HepG2 (cell line): Measurements from ENCODE around the gene ZDHHC14. TPM values are rescaled to one million over a fixed set of nuclear protein-coding genes. Genes with fewer than 3 reads are reported as not detected.
A peak's percentile ranks its signal among the peaks of the same experiment; 100 is the strongest.

Source experiments
- ATAC-seq: fragments of 200-7000 bp; cut with Tn5 transposase; 3 replicates; pipeline ENCODE4 v1.9.1; 2020; ENCODE audit warnings: mild to moderate bottlenecking, moderate library complexity
- BruUV-seq: library from RNA; stranded (reverse); fragments of 400-500 nt; replicated peaks from 2 replicates; lab custom pipeline; 2021; lab: Mats Ljungman, UMichigan
- CTCF ChIA-PET: fragments of 300-600 bp; formaldehyde crosslinking; extraction: SDS; loops from one replicate; lab custom pipeline; 2021; ENCODE audit warnings: low total read pairs, inconsistent platforms, low intra/inter-chr PET ratio; lab: Yijun Ruan, JAX
- POLR2A ChIA-PET: fragments of 350-600 bp; sonication (Branson Sonifier 250); formaldehyde crosslinking; loops from one replicate; lab custom pipeline; 2020; ENCODE audit warnings: antibody characterized with exemption, inconsistent platforms; lab: Yijun Ruan, JAX
- DNase-seq: peaks from one replicate; pipeline ENCODE4 v3.0.0-alpha.2; 2015; ENCODE audit warnings: low spot score
- FAIRE-seq: peaks from 3 replicates; lab custom pipeline; 2011; peaks lifted over from hg19 to GRCh38; lab: Jason Lieb, UNC
- H2AFZ ChIP-seq: one replicate; pipeline ENCODE4 v1.6.1; 2011; ENCODE audit warnings: low read length, inconsistent platforms
- H3K27ac ChIP-seq: fragments of 300-600 bp; 3 replicates; pipeline ENCODE4 v1.8.0; 2011; ENCODE audit warnings: mixed run types, mild to moderate bottlenecking, mixed read lengths, low read length, inconsistent platforms; ENCODE audit not compliant: insufficient read depth; ENCODE audit errors: extremely low read length
- H3K27me3 ChIP-seq, 2 experiments: fragments of 200-600 bp in 1 of 2; 2 replicates in 1 of 2; 3 replicates in 1 of 2; pipeline versions ENCODE4 v1.6.0 to v1.8.0; 2011; ENCODE audit warnings: low read length in 2 of 2, mild to moderate bottlenecking in 2 of 2, moderate library complexity in 2 of 2, inconsistent platforms in 1 of 2; ENCODE audit not compliant: insufficient read depth in 2 of 2, control insufficient read depth in 1 of 2
- H3K36me3 ChIP-seq, 2 experiments: fragments of 200-600 bp in 1 of 2; replicated peaks in 1 of 2; 2 replicates in 1 of 2; 3 replicates in 1 of 2; pipeline versions ENCODE4 v1.5.1 to v1.8.0; 2011; ENCODE audit warnings: low read length in 2 of 2, inconsistent platforms in 1 of 2; ENCODE audit not compliant: insufficient read depth in 2 of 2, control insufficient read depth in 1 of 2
- H3K4me1 ChIP-seq: 2 replicates; pipeline ENCODE4 v1.5.1; 2012; ENCODE audit warnings: low read length, inconsistent platforms; ENCODE audit not compliant: insufficient read depth
- H3K4me2 ChIP-seq: 2 replicates; pipeline ENCODE4 v1.6.0; 2011; ENCODE audit warnings: low read depth, low read length, inconsistent platforms
- H3K4me3 ChIP-seq, 3 experiments: fragments of 200-600 bp in 1 of 3; sonication (generic), shearing (Covaris generic) in 1 of 3; replicated peaks in 1 of 3; 2 replicates each; pipeline ENCODE4 v1.5.1; 2011 to 2016; ENCODE audit warnings: low read length in 3 of 3, inconsistent platforms in 2 of 3, low read depth in 2 of 3, mild to moderate bottlenecking in 2 of 3, control low read depth in 1 of 3, mixed read lengths in 1 of 3; ENCODE audit not compliant: insufficient read depth in 1 of 3
- H3K79me2 ChIP-seq: one replicate; pipeline ENCODE4 v1.6.1; 2011; ENCODE audit warnings: low read length, inconsistent platforms; ENCODE audit not compliant: insufficient read depth
- H3K9ac ChIP-seq: 2 replicates; pipeline ENCODE4 v1.6.0; 2011; ENCODE audit warnings: mild to moderate bottlenecking, low read depth, low read length, inconsistent platforms; ENCODE audit not compliant: insufficient read depth
- H3K9me3 ChIP-seq: 2 replicates; pipeline ENCODE4 v1.5.1; 2012; ENCODE audit warnings: mild to moderate bottlenecking, low read length
- H4K20me1 ChIP-seq: 2 replicates; pipeline ENCODE4 v1.6.0; 2011; ENCODE audit warnings: inconsistent platforms, mild to moderate bottlenecking, low read length, moderate library complexity; ENCODE audit not compliant: insufficient read depth
- ETV6 ChIP-seq: sonication (generic); formaldehyde crosslinking; conservative IDR thresholded peaks from 2 replicates; pipeline ENCODE4 v1.4.0; 2020; ENCODE audit warnings: missing genetic modification reagents
- FOSL2 ChIP-seq: sonication (generic); formaldehyde crosslinking; IDR thresholded peaks from 2 replicates; pipeline ENCODE4 v1.4.0; 2020; ENCODE audit warnings: missing genetic modification reagents
- FUBP1 ChIP-seq: sonication (generic); formaldehyde crosslinking; IDR thresholded peaks from 2 replicates; pipeline ENCODE4 v1.5.1; 2020; ENCODE audit warnings: missing genetic modification reagents, mild to moderate bottlenecking, borderline replicate concordance
- GMEB2 ChIP-seq: IDR thresholded peaks from 2 replicates; pipeline ENCODE4 v1.6.1; 2016; ENCODE audit warnings: missing biosample characterization, missing genetic modification reagents, low read depth
- IRF2 ChIP-seq: IDR thresholded peaks from 2 replicates; pipeline ENCODE4 v1.6.1; 2018; ENCODE audit warnings: missing genetic modification reagents, missing compliant biosample characterization
- MEF2D ChIP-seq: sonication (generic); formaldehyde crosslinking; IDR thresholded peaks from 2 replicates; pipeline ENCODE4 v1.5.1; 2020; ENCODE audit warnings: mild to moderate bottlenecking, missing genetic modification reagents
- MXI1 ChIP-seq: IDR thresholded peaks from 3 replicates; pipeline ENCODE4 v1.6.1; 2012; ENCODE audit warnings: low read depth, low read length, inconsistent platforms, borderline replicate concordance
- NFIC ChIP-seq: IDR thresholded peaks from 2 replicates; pipeline ENCODE4 v1.6.1; 2012; ENCODE audit warnings: mild to moderate bottlenecking, low read length, inconsistent platforms
- NR2F1 ChIP-seq, 2 experiments: fragments of 450-650 bp in 1 of 2; formaldehyde crosslinking in 1 of 2; IDR thresholded peaks; 2 replicates each; pipeline versions ENCODE4 v1.5.0 to v1.6.1; 2016 to 2020; ENCODE audit warnings: mild to moderate bottlenecking in 1 of 2, missing compliant biosample characterization in 1 of 2, missing genetic modification reagents in 1 of 2, moderate library complexity in 1 of 2
- PBX3 ChIP-seq: sonication (generic); formaldehyde crosslinking; IDR thresholded peaks from 2 replicates; pipeline ENCODE4 v1.8.1; 2023; ENCODE audit warnings: missing genetic modification reagents, inconsistent platforms, borderline replicate concordance
- RXRA ChIP-seq: sonication (generic); formaldehyde crosslinking; IDR thresholded peaks from 2 replicates; pipeline ENCODE4 v1.5.1; 2020; ENCODE audit warnings: missing genetic modification reagents
- RXRB ChIP-seq: IDR thresholded peaks from 2 replicates; pipeline ENCODE4 v1.6.1; 2016; ENCODE audit warnings: borderline replicate concordance, missing genetic modification reagents, missing compliant biosample characterization
- THRA ChIP-seq: sonication (generic); formaldehyde crosslinking; IDR thresholded peaks from 2 replicates; pipeline ENCODE4 v1.4.0; 2020; ENCODE audit warnings: missing genetic modification reagents, borderline replicate concordance
- ZFP37 ChIP-seq: sonication (generic); formaldehyde crosslinking; IDR thresholded peaks from 2 replicates; pipeline ENCODE4 v1.4.0; 2020; ENCODE audit warnings: missing genetic modification reagents, borderline replicate concordance
- ZFP91 ChIP-seq: sonication (generic); formaldehyde crosslinking; IDR thresholded peaks from 2 replicates; pipeline ENCODE4 v1.9.0; 2022; ENCODE audit warnings: missing genetic modification reagents, mild to moderate bottlenecking, borderline replicate concordance
- ZNF33B ChIP-seq: sonication (generic); formaldehyde crosslinking; IDR thresholded peaks from 2 replicates; pipeline ENCODE4 v1.5.1; 2020; ENCODE audit warnings: mild to moderate bottlenecking, missing genetic modification reagents
- ZNF496 ChIP-seq: sonication (generic); formaldehyde crosslinking; IDR thresholded peaks from 2 replicates; pipeline ENCODE4 v1.8.1; 2023; ENCODE audit warnings: mild to moderate bottlenecking, moderate library complexity, missing genetic modification reagents; ENCODE audit not compliant: insufficient replicate concordance
- WGBS: methylation state at CpG from one replicate; pipeline ENCODE4 v1.1.6; 2017; ENCODE audit warnings: low lambda C conversion rate; 5-methylcytosine and 5-hydroxymethylcytosine counted together
- in situ Hi-C: cut with HindIII; loops from 2 replicates; pipeline ENCODE4 v1.10.0; 2017; ENCODE audit warnings: low pct_unique_long_range_greater_than_20kb; ENCODE audit not compliant: extremely low pct_ligation_motif_present
- intact Hi-C: fragments of 100-400 bp; cut with micrococcal nuclease; formaldehyde crosslinking; loops from one replicate; pipeline ENCODE4 v1.10.0; 2022; ENCODE audit not compliant: unreplicated experiment
- polyA plus RNA-seq, 8 experiments: library from polyadenylated mRNA; depleted of rRNA in 3 of 8; stranded (reverse) in 7 of 8; unstranded in 1 of 8; fragments of >200 nt; fragmentation: Illumina TruSeq in 4 of 8; extraction: Trizol in 4 of 8; gene quantifications; 2 replicates each; pipeline versions ENCODE4 v1.2.1 to v1.2.3, GENCODE V29; 2011 to 2016; ENCODE audit warnings: low read depth in 4 of 8, missing spikeins in 1 of 8, mixed read lengths in 1 of 8; ENCODE audit not compliant: insufficient read depth in 1 of 8
- total RNA-seq, 5 experiments: library from RNA; depleted of rRNA; stranded (reverse); fragments of >200 nt; fragmentation: Illumina TruSeq; extraction: Trizol; gene quantifications; 2 replicates each; pipeline ENCODE4 v1.2.3, GENCODE V29; 2016; ENCODE audit warnings: low read depth in 1 of 5

The ZDHHC14 gene
- total and polyA plus RNA-seq, 2 of the 13 experiments (the other 11 are each of a cell fraction or from before 2014, with no cell fraction given): 3.7 to 9.5 TPM

GRCh38 chr6:157710604-157711003 lies 329.6 kb downstream of the ZDHHC14 start:
- Histone ChIP-seq H3K36me3 (no peaks in the 10 kb centered on the region), H3K27ac (no peak overlapping the region), H3K4me2 (no peak overlapping the region), H3K9me3 (no peaks in the 10 kb centered on the region), H4K20me1 (no peaks in the 10 kb centered on the region), H3K4me1 (peaks cover 17% of the 10 kb centered on the region), H3K9ac (no peak overlapping the region), H3K4me3 (no peak overlapping the region), H3K27me3 (peaks cover 4 to 66% of the 10 kb centered on the region in 2 experiments; a peak in 3 of 5 replicates), H2AFZ (no peak overlapping the region), H3K79me2 (no peaks in the 10 kb centered on the region)
- FAIRE-seq: no peak
- DNase-seq: no peak
- 39% methylated on average over 6 of the region's 7 CpGs for WGBS
- peak; percentile 26; the same call in 2 of the 3 replicates for ATAC-seq
- in situ Hi-C loops (no loop called here), intact Hi-C loops (no loop called here)
- ChIA-PET CTCF (no interaction called here), POLR2A (interaction anchor here (1.4 kb wide), 1 partner anchor 17 kb away, joined by 3 read pairs; no protein-coding TSS in a partner anchor)
- BruUV-seq: no TSS peak
- TF ChIP-seq FOSL2 (CRISPR knock-in tag): peak; percentile 75
- no peak for TF ChIP-seq MEF2D (CRISPR knock-in tag)
- TF ChIP-seq ETV6: no peak
- no peak for TF ChIP-seq ZNF33B
- TF ChIP-seq ZFP91 (CRISPR knock-in tag): no peak
- no peak for TF ChIP-seq MXI1
- no peak for TF ChIP-seq FUBP1 (CRISPR knock-in tag)
- no peak for TF ChIP-seq ZNF496 (CRISPR knock-in tag)
- no peak for TF ChIP-seq IRF2
- 0 out of 4 replicates have a peak, but pooled peaks of 1 of the 2 experiments have one; percentile 12 for TF ChIP-seq NR2F1 (CRISPR knock-in tag; IDR thresholded peaks at IDR 0.05)
- TF ChIP-seq ZFP37: no peak
- no peak for TF ChIP-seq NFIC
- TF ChIP-seq RXRA (CRISPR knock-in tag): peak; percentile 50; the same call in 1 of the 2 replicates
- peak; percentile 57; the same call in 1 of the 2 replicates for TF ChIP-seq THRA (CRISPR knock-in tag)
- TF ChIP-seq GMEB2 (CRISPR knock-in tag): no peak
- peak; percentile 29; the same call in 1 of the 2 replicates for TF ChIP-seq RXRB (CRISPR knock-in tag)
- TF ChIP-seq PBX3 (CRISPR knock-in tag): no peak
